Skeletal muscle tissue (tissue), 4 donors: ENCODE measurements around the gene ANKRD44. TPM values are rescaled to one million over a fixed set of nuclear protein-coding genes. Genes with fewer than 3 reads are reported as not detected.

Experiments
- H3K27ac ChIP-seq: one replicate; pipeline ENCODE4 v1.7.0; 2013; ENCODE audit warnings: mild to moderate bottlenecking, low read depth, low read length, inconsistent platforms
- H3K27me3 ChIP-seq, 3 donors: one replicate each; pipeline ENCODE4 v1.7.0; 2013; ENCODE audit warnings: low read length in 3 of 3; ENCODE audit not compliant: control insufficient read depth in 3 of 3, insufficient read depth in 3 of 3
- H3K36me3 ChIP-seq, 3 donors: one replicate each; pipeline ENCODE4 v1.7.0; 2013; ENCODE audit warnings: low read length in 3 of 3; ENCODE audit not compliant: control insufficient read depth in 3 of 3, insufficient read depth in 3 of 3
- H3K4me1 ChIP-seq, 3 donors: one replicate each; pipeline ENCODE4 v1.7.0; 2013; ENCODE audit warnings: low read length in 3 of 3, mild to moderate bottlenecking in 3 of 3; ENCODE audit not compliant: control insufficient read depth in 3 of 3, insufficient read depth in 3 of 3
- H3K4me3 ChIP-seq, 3 donors: one replicate each; pipeline ENCODE4 v1.7.0; 2013; ENCODE audit warnings: low read length in 3 of 3
- H3K9ac ChIP-seq, 3 donors: one replicate each; pipeline ENCODE4 v1.7.0; 2013; ENCODE audit warnings: low read length in 3 of 3, mild to moderate bottlenecking in 3 of 3, moderate library complexity in 2 of 3, low read depth in 1 of 3
- H3K9me3 ChIP-seq, 3 donors: one replicate each; pipeline ENCODE4 v1.7.0; 2013; ENCODE audit warnings: low read length in 3 of 3; ENCODE audit not compliant: control insufficient read depth in 3 of 3
- total RNA-seq: library from RNA; depleted of rRNA; stranded (reverse); fragments of >200 nt; gene quantifications from one replicate; pipeline ENCODE4 v1.2.3, GENCODE V29; 2014
- donor health status: Osteomylitis.

The ANKRD44 gene
- total RNA-seq, 1 donor from 2014 or later, result 26.6 TPM

DNA sequence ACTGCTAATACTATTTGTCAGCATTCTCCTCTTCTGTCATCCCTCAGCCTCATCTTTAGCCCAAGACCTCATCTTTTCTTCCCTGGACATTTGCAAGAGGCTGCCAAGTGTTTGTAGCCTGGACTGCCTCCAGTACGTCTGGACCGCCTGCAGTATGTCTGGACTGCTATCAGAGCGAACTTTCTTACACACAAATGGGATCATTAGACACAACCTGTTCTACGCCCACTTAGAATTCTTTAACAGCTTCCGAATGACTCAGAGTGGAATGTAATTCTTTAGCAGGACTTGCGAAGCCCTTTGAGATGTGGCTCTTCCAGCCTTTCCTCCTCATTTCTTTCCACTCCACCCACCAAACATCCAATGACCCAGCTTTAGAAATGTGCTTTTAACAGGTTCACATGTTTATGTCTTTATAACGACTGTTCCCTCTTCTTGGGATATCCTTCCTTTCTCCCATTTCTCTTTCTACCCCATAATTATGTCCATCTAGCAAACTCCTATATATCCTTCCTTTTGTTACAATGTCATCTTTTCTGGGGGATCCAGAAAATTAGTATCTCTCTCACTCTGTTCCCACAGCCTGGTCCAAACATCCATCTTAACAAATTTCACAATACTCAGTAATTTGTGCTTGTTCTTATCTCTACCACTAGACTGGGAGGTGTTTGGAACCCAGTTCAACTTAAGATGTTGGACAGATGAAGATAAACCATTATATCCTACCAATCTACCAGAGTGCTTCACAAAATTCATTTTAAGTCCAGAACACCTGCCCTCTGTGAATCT is 212.8 kb downstream of the ANKRD44 start:
- no peaks in the 10 kb centered on the region for H3K36me3 ChIP-seq
- no peaks in the 10 kb centered on the region for H3K27me3 ChIP-seq
- no peaks in the 10 kb centered on the region for H3K9me3 ChIP-seq
- no peak overlapping the region for H3K4me3 ChIP-seq
- H3K9ac ChIP-seq, result no peak overlapping the region
- H3K27ac ChIP-seq, result peak overlapping the region; percentile 9
- H3K4me1 ChIP-seq, result no peaks in the 10 kb centered on the region

DNA sequence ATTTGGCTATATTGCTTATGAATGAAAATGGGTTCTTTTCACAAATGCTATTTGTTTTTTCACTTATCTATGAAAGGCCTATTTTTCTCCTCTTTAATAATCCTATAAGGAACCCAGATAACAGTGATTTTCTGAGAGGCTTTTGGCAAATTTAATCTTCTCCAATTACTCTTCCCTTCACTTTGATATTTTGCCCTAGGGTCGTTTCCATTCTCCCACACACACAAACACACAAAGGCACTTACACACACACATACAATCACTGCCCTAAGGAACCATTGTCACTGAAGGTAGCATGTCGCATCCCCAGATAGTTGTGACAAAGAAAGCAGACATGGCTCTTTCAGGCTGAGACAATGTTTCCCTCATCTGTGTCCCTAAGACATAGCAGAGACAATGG is 213.9 kb downstream of the ANKRD44 start:
- Histone ChIP-seq H3K4me3 (no peak overlapping the region), H3K9ac (no peak overlapping the region), H3K9me3 (no peaks in the 10 kb centered on the region), H3K36me3 (no peaks in the 10 kb centered on the region), H3K27ac (no peak overlapping the region), H3K27me3 (no peaks in the 10 kb centered on the region), H3K4me1 (no peaks in the 10 kb centered on the region)

DNA sequence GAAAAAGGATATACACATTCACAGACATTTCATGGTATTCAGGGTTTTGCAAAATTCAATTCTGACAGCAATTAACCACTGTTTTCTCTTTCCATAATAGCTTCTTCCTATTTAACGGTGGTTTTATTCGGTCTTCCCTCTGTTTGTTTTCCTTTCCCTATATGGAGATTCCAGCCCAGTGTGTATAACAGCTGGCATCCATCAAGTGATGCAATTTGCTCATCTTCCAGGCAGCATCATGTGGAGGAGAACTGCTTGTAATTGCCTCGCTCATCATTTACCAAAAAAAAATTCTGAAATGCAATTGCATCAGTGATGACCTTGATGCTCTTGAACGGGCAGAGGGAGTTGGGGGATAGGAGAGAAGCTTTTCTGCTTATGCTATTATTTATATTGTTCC is 218.1 kb downstream of the ANKRD44 start:
- H3K36me3 ChIP-seq, result no peaks in the 10 kb centered on the region
- no peak overlapping the region for H3K4me3 ChIP-seq
- H3K4me1 ChIP-seq, result no peaks in the 10 kb centered on the region
- H3K9ac ChIP-seq, result no peak overlapping the region
- H3K27me3 ChIP-seq, result no peaks in the 10 kb centered on the region
- no peaks in the 10 kb centered on the region for H3K9me3 ChIP-seq
- no peak overlapping the region for H3K27ac ChIP-seq

DNA sequence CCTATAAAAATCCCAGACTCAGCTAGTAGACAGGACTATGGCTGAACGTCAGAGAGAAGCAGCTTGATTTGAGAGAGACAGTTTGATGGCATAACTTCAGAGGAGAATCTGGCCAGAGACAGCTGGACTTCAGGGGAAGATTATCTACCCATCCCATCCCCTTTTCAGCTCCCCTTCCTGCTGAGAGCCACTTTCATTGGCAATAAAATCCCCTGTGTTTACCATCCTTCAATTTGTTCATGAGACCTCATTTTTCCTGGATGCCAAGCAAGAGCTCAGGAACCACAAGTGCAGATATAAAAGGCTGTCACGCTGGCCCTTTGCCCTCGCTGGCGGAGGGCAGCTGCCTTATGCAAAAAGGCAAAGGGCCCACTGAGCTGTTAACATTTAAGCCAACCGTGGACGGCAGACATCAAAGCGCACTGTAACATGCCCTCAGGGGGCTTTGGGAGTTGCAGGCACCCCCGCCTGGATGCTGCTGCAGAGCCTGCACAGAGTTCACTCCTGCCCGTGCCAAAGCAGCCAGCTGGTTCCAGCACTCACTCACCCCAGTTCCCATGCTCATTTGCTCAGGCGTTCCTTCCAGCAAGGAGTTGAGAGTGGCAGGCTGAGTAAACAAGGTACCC is 219.7 kb downstream of the ANKRD44 start:
- no peaks in the 10 kb centered on the region for H3K27me3 ChIP-seq
- H3K4me1 ChIP-seq, result no peaks in the 10 kb centered on the region
- no peak overlapping the region for H3K27ac ChIP-seq
- H3K4me3 ChIP-seq, result no peak overlapping the region
- H3K9me3 ChIP-seq, result no peaks in the 10 kb centered on the region
- H3K9ac ChIP-seq, result no peak overlapping the region
- H3K36me3 ChIP-seq, result no peaks in the 10 kb centered on the region

DNA sequence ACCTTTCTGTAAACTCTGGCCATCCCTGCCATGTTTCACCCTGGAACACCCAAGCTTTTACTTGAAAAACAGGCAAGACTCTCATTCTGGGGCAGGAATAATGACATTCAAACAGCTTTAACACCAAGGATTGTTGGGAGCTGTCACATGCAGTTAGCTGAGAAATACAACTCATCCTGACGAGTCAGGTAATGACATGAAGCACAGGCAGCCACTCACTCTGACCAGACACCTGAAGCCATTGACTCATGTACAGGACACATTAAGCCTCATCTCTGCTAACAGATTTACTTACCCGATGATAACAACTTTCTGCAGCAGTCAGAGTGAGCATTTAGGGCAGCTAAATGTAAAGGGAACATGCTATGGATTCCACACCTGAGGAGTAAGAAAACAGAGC is 220.9 kb downstream of the ANKRD44 start:
- no peak overlapping the region for H3K27ac ChIP-seq
- no peak overlapping the region for H3K4me3 ChIP-seq
- no peak overlapping the region for H3K9ac ChIP-seq
- no peaks in the 10 kb centered on the region for H3K36me3 ChIP-seq
- no peaks in the 10 kb centered on the region for H3K4me1 ChIP-seq
- H3K27me3 ChIP-seq, result no peaks in the 10 kb centered on the region
- no peaks in the 10 kb centered on the region for H3K9me3 ChIP-seq

DNA sequence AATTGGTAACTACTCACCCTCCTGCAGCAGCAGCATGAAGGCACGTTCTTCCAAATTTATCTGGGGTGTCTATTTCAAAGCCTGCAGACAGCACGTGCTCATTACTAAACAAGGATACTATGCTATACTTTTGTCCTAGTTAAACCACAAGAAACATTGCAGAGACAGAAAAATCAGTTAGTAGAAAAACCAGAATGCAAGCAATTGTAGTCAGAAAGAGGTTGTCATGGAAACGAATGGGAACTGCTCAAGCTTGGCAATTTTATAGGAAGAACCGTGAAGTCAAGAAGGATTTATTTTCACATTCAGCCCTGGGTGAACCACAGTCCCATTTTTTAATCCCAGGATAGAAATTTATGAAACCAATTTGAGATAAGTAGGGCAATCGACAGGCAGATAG is 221.9 kb downstream of the ANKRD44 start:
- no peaks in the 10 kb centered on the region for H3K27me3 ChIP-seq
- no peak overlapping the region for H3K4me3 ChIP-seq
- no peaks in the 10 kb centered on the region for H3K36me3 ChIP-seq
- H3K27ac ChIP-seq, result no peak overlapping the region
- H3K9me3 ChIP-seq, result no peaks in the 10 kb centered on the region
- no peaks in the 10 kb centered on the region for H3K4me1 ChIP-seq
- H3K9ac ChIP-seq, result no peak overlapping the region

DNA sequence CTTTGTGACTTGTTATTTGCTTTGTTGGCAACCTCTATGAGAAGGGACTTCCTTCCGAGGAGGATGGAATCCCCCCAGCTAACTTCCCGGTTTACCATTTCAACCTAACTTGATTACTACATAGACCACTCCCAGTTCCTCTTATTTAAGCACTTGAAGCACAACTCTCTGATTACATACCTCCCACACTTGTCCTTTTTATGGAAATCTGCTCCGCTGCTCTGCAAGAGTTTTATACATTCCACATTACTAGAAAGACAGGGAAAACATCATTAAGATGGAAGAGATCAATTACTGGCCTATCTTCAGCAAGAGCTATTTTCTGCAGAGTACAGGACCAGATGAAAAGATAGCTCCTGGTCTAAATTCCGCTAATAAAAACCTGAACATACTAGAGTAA is 224.1 kb downstream of the ANKRD44 start:
- Histone ChIP-seq H3K4me3 (no peak overlapping the region), H3K27ac (no peak overlapping the region), H3K9me3 (no peaks in the 10 kb centered on the region), H3K9ac (no peak overlapping the region), H3K36me3 (no peaks in the 10 kb centered on the region), H3K4me1 (no peaks in the 10 kb centered on the region), H3K27me3 (no peaks in the 10 kb centered on the region)

DNA sequence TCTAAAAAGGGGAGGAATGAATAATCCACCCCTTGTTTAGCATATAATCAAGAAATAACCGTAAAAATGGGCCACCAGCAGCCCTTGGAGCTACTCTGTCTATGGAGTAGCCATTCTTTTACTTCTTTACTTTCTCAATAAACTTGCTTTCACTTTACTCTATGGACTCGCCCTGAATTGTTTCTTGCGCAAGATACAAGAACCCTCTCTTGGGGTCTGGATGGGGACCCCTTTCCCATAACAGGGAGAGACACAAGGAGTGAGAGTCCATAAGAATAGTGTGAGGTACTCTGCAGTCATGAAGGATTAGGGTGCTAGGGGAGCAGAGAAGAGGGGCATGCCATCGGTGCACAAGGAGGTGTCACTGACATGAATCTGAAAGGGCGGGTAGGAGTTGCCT is 224.9 kb downstream of the ANKRD44 start:
- no peak overlapping the region for H3K27ac ChIP-seq

DNA sequence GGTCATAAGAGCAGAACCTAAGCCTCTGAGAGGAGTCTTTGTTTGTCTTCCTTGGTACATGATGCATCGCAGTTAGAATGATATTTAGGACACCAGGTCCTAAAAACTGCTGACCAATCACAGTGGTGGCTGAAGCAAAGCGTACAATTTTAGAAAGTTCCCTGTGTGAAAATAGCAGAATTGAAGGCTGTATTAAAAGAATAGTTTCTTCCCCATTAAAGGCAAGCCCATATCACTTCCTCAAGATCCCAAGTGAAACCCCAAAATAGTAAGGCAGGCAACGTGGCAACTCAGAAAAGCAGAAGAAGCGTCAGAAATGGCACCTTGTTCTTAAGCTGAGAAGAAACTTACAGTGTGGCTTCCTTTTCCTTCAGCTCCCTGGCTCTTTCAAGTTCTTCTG is 229.3 kb downstream of the ANKRD44 start:
- H3K9ac ChIP-seq, result no peak overlapping the region
- no peak overlapping the region for H3K27ac ChIP-seq
- H3K4me1 ChIP-seq, result peaks cover 6 to 12% (median 9%) of the 10 kb centered on the region in 3 donors
- H3K36me3 ChIP-seq, result peaks cover 0 to 6% (median 0%) of the 10 kb centered on the region in 3 donors
- H3K9me3 ChIP-seq, result no peaks in the 10 kb centered on the region
- H3K27me3 ChIP-seq, result no peaks in the 10 kb centered on the region
- H3K4me3 ChIP-seq, result no peak overlapping the region

More for the DNA sequence above, 224.9 kb downstream of the ANKRD44 start:
- H3K27me3 ChIP-seq, result no peaks in the 10 kb centered on the region
- peaks cover 3 to 4% (median 3%) of the 10 kb centered on the region in 3 donors for H3K4me1 ChIP-seq
- H3K9me3 ChIP-seq, result no peaks in the 10 kb centered on the region
- no peak overlapping the region for H3K4me3 ChIP-seq
- no peaks in the 10 kb centered on the region for H3K36me3 ChIP-seq
- H3K9ac ChIP-seq, result no peak overlapping the region

DNA sequence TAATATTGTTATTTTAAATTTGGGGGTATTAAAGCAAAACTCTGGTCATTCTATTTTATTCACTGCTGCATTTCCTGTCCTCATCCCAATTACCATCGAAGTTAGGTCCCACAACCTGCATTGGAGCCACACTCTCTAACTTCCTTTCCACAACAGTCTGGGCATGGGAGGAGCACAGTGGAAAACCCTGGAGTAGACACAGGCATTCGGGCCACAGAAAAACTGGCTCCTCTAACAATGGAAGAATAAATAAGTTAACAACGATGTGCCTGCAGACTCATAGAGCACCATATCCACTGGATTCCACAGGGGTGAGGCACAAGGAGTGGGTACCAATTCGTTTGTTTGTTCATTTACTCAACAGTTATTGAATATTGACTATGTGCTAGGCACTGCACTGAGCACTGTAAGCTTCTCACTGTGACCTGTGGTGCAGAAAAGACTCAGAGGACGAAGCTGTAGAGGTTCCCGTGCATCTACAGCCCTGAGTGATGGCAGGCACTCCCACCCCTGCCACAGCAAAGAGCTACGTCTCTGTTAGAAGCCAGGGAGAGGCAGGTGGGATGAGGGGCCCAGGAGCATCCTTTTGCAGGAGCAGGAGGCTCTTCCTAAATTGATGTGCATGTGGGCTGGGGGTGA is 229.9 kb downstream of the ANKRD44 start:
- H3K36me3 ChIP-seq, result peaks cover 0 to 6% (median 0%) of the 10 kb centered on the region in 3 donors
- H3K27me3 ChIP-seq, result no peaks in the 10 kb centered on the region
- H3K9me3 ChIP-seq, result no peaks in the 10 kb centered on the region
- no peak overlapping the region for H3K4me3 ChIP-seq
- no peak overlapping the region for H3K9ac ChIP-seq
- H3K4me1 ChIP-seq, result peaks cover 6 to 12% (median 9%) of the 10 kb centered on the region in 3 donors
- H3K27ac ChIP-seq, result no peak overlapping the region
